ENCODE data around the gene CEP63.

GRCh38 chr3:134576831-134577230, 91.0 kb downstream of the CEP63 start:
- TF ChIP-seq POLR2A (IDR thresholded peaks at IDR 0.05; ENCODE audit: low read depth, low read length) (no peak), POLR2AphosphoS5 (IDR thresholded peaks at IDR 0.05; ENCODE audit: low read depth, low read length) (no peak)

Measured in GM12892 (cell line).